GM10266 (cell line): ENCODE results near the gene ZCCHC3.
A peak's percentile ranks its signal among the peaks of the same experiment; 100 is the strongest.

Source experiments
- DNase-seq: peaks from one replicate; pipeline ENCODE4 v3.0.0; 2012; ENCODE audit errors: extremely low spot score
- CTCF ChIP-seq: IDR thresholded peaks from 2 replicates; pipeline ENCODE4 v1.5.1; 2012; ENCODE audit warnings: mild to moderate bottlenecking, low read depth; ENCODE audit not compliant: control insufficient read depth, insufficient read depth; ENCODE audit errors: missing control alignments

Gene ZCCHC3

DNA sequence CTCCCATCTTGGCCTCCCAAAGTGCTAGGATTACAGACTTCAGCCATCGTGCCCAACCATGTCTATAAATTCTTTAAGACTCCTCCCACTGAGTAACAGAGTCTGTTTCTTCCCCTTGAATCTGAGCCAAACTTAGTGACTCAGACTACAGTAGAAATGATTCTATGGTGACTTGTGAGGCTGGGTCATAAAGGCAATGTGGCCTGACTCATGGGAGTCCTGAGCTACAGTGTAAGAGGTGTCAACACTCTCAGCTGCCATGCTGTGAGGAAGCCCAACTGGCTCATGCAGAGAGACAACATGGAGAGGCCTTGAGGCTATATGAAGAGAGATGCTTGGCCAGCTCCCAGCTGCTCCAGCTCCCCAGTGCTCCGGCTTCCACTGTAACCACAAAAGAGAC is 44.3 kb downstream of the ZCCHC3 start:
- no peak for TF ChIP-seq CTCF
- no peak for DNase-seq

DNA sequence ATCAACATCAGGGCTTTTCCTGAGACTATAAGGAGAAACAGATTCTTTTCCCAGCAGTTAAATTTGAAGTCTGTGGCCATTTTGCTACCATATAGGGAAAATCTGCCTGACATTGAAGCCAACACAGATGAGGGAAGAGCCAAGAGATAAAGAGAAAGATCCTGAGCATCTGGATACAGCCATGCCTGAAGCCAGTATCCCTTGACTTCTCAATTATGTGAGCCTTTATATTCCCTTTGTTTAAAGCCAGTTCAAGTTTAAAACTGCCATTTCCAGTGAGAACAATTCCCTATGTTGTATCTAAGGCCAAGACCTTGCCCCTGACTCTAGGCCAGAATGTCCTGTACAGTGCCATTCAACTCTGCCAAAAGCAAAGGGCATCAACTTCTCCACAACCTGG is 45.7 kb downstream of the ZCCHC3 start:
- no peak for DNase-seq
- no peak for TF ChIP-seq CTCF

GRCh38 chr20:346033-346639 is 48.8 kb downstream of the ZCCHC3 start:
- no peak for DNase-seq
- TF ChIP-seq CTCF = no peak

- DNase-seq = peak; percentile 87
- TF ChIP-seq CTCF = no peak
Measured at GRCh38 chr20:346640-347316, 49.4 kb downstream of the ZCCHC3 start, which contains the start of gene NRSN2. Gene NRSN2 (plus strand): TSS chr20:347111. CDS start chr20:349644, 2,533 bp downstream.

- TF ChIP-seq CTCF = no peak
- DNase-seq = no peak
Measured at GRCh38 chr20:347317-347639, 49.9 kb downstream of the ZCCHC3 start.

DNA sequence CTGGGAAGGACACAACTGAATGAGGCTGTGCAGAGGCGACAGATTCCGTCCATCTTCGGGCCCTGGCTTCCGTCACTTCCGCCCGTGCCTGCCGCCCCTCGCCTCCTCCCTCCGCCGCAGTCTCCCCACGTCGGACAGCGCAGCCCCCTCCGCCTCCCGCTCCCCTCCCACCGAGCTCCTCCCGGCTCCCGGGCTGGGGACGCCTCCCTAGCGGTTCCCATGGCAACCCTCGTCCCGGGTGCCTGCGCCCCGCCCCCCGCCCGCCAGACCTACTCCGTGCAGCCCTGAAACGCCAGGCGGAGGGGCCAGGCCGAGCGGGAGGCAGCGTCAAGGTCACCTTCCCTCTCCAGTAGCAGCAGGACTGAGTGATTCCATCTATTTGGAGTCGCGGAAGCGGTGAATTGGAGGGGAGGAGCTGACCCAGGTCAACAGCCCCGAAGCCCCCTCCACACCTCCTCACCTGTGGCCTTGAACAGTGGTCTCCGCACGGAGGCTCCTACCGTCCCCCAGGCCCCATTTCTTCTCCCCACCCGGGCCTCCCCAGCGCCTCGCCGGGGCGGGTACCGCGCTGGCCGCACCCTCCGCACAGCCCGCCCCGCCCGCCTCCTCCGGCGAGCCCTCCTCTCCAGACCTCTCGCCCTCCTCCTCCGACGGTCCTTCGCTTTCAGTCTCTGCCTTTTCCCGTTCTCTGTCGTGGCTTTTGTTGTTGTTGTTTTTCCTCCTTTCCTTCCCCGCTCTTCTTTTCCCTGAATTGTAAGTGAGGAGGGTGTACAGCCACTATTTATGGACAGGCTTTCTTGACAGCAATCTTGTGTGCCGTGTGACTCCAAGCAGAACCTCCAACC is 50.5 kb downstream of the ZCCHC3 start:
- peak; percentile 98 for DNase-seq
- no peak for TF ChIP-seq CTCF
